ENCODE measurements around the gene RAB37.
A peak's percentile ranks its signal among the peaks of the same experiment; 100 is the strongest.

The RAB37 gene

GRCh38 chr17:74757931-74758847, 21.1 kb downstream of the RAB37 start:
- Histone ChIP-seq H3K79me2 (ENCODE audit: insufficient read depth, low read length) (peaks cover 99% of the 10 kb centered on the region), H4K20me1 (ENCODE audit: insufficient read depth, low read length, poor library complexity, severe bottlenecking) (peaks cover 94% of the 10 kb centered on the region), H3F3A (ENCODE audit: low read depth) (no peaks in the 10 kb centered on the region), H3K4me2 (ENCODE audit: low read depth, low read length, poor library complexity, severe bottlenecking) (peak overlapping the region; percentile 80), H3K4me3 (ENCODE audit: low read length, poor library complexity, severe bottlenecking) (peak overlapping the region; percentile 70), H3K36me3 (ENCODE audit: insufficient read depth, low read length) (peaks cover 37% of the 10 kb centered on the region; the same call in 1 of the 2 replicates), H3K9ac (ENCODE audit: low read depth, low read length, poor library complexity, severe bottlenecking) (peak overlapping the region; percentile 71), H3K4me1 (ENCODE audit: insufficient read depth, low read length, poor library complexity, severe bottlenecking) (peaks cover 73% of the 10 kb centered on the region), H3K9me3 (ENCODE audit: insufficient read depth, low read depth, low read length) (no peaks in the 10 kb centered on the region), H3K9me2 (replicated peaks; ENCODE audit: low read depth, low read length) (no peaks in the 10 kb centered on the region), H2AFZ (ENCODE audit: low read length) (no peak overlapping the region), H3K27me3 (ENCODE audit: insufficient read depth, low read length, poor library complexity, severe bottlenecking) (no peaks in the 10 kb centered on the region)
- TF ChIP-seq CTCF (conservative IDR thresholded peaks at IDR 0.05; ENCODE audit: low read length) (no peak), EZH2phosphoT487 (IDR thresholded peaks at IDR 0.05; ENCODE audit: borderline replicate concordance) (no peak)

GRCh38 chr17:74758848-74759168, 21.8 kb downstream of the RAB37 start:
- Histone ChIP-seq H3K9me2 (replicated peaks; ENCODE audit: low read depth, low read length) (no peaks in the 10 kb centered on the region), H3F3A (ENCODE audit: low read depth) (no peaks in the 10 kb centered on the region), H3K4me3 (ENCODE audit: low read length, poor library complexity, severe bottlenecking) (peak overlapping the region; percentile 70), H3K4me2 (ENCODE audit: low read depth, low read length, poor library complexity, severe bottlenecking) (peak overlapping the region; percentile 80), H2AFZ (ENCODE audit: low read length) (no peak overlapping the region), H4K20me1 (ENCODE audit: insufficient read depth, low read length, poor library complexity, severe bottlenecking) (peaks cover 95% of the 10 kb centered on the region), H3K4me1 (ENCODE audit: insufficient read depth, low read length, poor library complexity, severe bottlenecking) (peaks cover 67% of the 10 kb centered on the region), H3K9me3 (ENCODE audit: insufficient read depth, low read depth, low read length) (no peaks in the 10 kb centered on the region), H3K9ac (ENCODE audit: low read depth, low read length, poor library complexity, severe bottlenecking) (peak overlapping the region; percentile 71), H3K27me3 (ENCODE audit: insufficient read depth, low read length, poor library complexity, severe bottlenecking) (no peaks in the 10 kb centered on the region), H3K36me3 (ENCODE audit: insufficient read depth, low read length) (peaks cover 43% of the 10 kb centered on the region; the same call in 1 of the 2 replicates), H3K79me2 (ENCODE audit: insufficient read depth, low read length) (peaks cover 99% of the 10 kb centered on the region)
- TF ChIP-seq CTCF (conservative IDR thresholded peaks at IDR 0.05; ENCODE audit: low read length) (no peak), EZH2phosphoT487 (IDR thresholded peaks at IDR 0.05; ENCODE audit: borderline replicate concordance) (no peak)

GRCh38 chr17:74759243-74759801, 22.3 kb downstream of the RAB37 start:
- Histone ChIP-seq H3K79me2 (ENCODE audit: insufficient read depth, low read length) (peaks cover 99% of the 10 kb centered on the region), H3K4me2 (ENCODE audit: low read depth, low read length, poor library complexity, severe bottlenecking) (peak overlapping the region; percentile 80), H3K4me3 (ENCODE audit: low read length, poor library complexity, severe bottlenecking) (peak overlapping the region; percentile 70), H3K27me3 (ENCODE audit: insufficient read depth, low read length, poor library complexity, severe bottlenecking) (no peaks in the 10 kb centered on the region), H3K9me3 (ENCODE audit: insufficient read depth, low read depth, low read length) (no peaks in the 10 kb centered on the region), H3K9ac (ENCODE audit: low read depth, low read length, poor library complexity, severe bottlenecking) (peak overlapping the region; percentile 71), H4K20me1 (ENCODE audit: insufficient read depth, low read length, poor library complexity, severe bottlenecking) (peaks cover 95% of the 10 kb centered on the region), H3F3A (ENCODE audit: low read depth) (no peaks in the 10 kb centered on the region), H2AFZ (ENCODE audit: low read length) (no peak overlapping the region), H3K9me2 (replicated peaks; ENCODE audit: low read depth, low read length) (no peaks in the 10 kb centered on the region), H3K4me1 (ENCODE audit: insufficient read depth, low read length, poor library complexity, severe bottlenecking) (peaks cover 67% of the 10 kb centered on the region), H3K36me3 (ENCODE audit: insufficient read depth, low read length) (peaks cover 48% of the 10 kb centered on the region; the same call in 1 of the 2 replicates)
- TF ChIP-seq EZH2phosphoT487 (IDR thresholded peaks at IDR 0.05; ENCODE audit: borderline replicate concordance) = no peak
- peak; percentile 67 for TF ChIP-seq CTCF (conservative IDR thresholded peaks at IDR 0.05; ENCODE audit: low read length)

Measured in Loucy (cell line).